Measurements from ENCODE around the gene NLRC3. TPM values are rescaled to one million over a fixed set of nuclear protein-coding genes. Genes with fewer than 3 reads are reported as not detected.

NLRC3 gene
- total RNA-seq, 3 donors from 2014 or later: 0.64 to 1.6 (median 1.3) TPM

DNA sequence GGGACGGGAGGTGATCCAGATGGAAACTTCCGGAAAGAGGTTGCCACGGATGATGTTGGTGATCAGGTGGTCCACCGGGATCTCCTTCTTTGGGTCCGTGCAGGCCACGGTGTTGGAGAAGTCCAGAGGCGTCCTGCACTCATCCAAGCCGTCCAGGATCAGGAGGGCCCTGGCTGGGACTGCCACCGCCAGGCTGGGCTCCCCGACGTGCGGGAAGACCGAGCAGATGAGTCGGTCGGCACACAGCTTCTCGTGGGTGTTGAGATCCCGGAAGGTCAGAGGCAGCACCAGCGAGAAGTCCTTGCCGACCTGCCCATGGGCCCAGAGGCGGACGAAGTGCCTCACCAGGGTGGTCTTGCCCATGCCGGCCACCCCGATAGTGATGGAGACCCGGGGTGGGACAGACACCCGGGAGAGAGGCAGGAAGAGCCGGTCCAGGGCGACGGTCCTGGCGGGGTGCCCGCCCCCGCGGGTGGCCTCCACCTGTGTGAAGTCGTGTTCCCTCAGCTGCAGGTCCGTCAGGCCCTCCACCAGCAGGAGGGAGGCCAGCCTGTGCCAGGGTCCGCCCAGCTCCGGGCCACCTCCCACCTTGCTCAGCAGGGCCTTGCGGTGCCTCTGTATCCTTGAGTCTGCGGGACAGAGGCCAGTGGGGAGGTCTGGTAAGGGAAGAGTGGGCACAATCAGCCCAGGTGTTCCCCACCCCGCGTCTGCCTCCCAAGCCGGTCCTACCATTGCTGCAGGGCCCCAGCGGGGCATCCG, 12.9 kb downstream of the NLRC3 start:
- intact Hi-C loops (cut with DNase I; ENCODE audit: low total_unique reads): no loop called here
- Histone ChIP-seq H3K4me3 (no peak overlapping the region), H3K27ac (no peak overlapping the region), H3K4me1 (no peaks in the 10 kb centered on the region), H3K9me3 (no peaks in the 10 kb centered on the region), H3K27me3 (no peaks in the 10 kb centered on the region), H3K36me3 (no peaks in the 10 kb centered on the region)
- TF ChIP-seq POLR2A (IDR thresholded peaks at IDR 0.05) (no peak), POLR2AphosphoS5 (IDR thresholded peaks at IDR 0.05) (no peak)
- TF ChIP-seq, protein P1, sequence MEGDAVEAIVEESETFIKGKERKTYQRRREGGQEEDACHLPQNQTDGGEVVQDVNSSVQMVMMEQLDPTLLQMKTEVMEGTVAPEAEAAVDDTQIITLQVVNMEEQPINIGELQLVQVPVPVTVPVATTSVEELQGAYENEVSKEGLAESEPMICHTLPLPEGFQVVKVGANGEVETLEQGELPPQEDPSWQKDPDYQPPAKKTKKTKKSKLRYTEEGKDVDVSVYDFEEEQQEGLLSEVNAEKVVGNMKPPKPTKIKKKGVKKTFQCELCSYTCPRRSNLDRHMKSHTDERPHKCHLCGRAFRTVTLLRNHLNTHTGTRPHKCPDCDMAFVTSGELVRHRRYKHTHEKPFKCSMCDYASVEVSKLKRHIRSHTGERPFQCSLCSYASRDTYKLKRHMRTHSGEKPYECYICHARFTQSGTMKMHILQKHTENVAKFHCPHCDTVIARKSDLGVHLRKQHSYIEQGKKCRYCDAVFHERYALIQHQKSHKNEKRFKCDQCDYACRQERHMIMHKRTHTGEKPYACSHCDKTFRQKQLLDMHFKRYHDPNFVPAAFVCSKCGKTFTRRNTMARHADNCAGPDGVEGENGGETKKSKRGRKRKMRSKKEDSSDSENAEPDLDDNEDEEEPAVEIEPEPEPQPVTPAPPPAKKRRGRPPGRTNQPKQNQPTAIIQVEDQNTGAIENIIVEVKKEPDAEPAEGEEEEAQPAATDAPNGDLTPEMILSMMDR (IDR thresholded peaks at IDR 0.05): no peak
- DNase-seq (ENCODE audit: low spot score in 2 of 2): no peak

DNA sequence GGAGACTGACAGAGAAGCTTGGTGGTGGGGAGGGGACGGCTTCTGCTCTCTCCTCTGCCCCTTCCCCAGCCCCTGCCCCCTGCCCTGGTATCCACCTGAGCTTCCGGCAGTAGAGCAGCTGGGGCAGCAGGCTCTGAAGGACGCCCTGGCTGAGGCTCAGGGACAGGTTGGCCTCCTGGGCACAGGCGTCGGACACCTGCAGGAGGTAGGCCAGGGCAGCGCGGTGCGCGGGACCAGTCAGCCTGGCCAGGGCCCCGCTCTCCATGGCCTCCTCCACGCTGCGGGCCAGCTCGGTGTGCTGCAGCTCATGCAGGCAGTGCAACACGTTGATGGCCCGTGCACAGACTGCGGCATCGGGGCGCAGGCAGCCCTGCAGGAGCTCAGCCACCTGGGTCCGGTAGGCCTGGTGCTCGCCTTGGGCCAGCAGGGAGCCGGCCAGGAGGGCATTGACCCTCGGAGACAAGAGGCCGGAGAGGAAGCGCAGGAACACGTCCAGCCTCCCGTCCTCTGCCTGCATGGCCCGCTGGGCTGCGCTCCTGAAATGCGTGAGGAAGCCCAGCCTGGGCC, 14.2 kb downstream of the NLRC3 start:
- Histone ChIP-seq H3K4me1 (no peaks in the 10 kb centered on the region), H3K9me3 (no peaks in the 10 kb centered on the region), H3K36me3 (no peaks in the 10 kb centered on the region), H3K27me3 (no peaks in the 10 kb centered on the region), H3K27ac (no peak overlapping the region), H3K4me3 (no peak overlapping the region)
- no peak for TF ChIP-seq POLR2A (IDR thresholded peaks at IDR 0.05)
- TF ChIP-seq, protein P1 (IDR thresholded peaks at IDR 0.05): no peak
- intact Hi-C loops (cut with DNase I; ENCODE audit: low total_unique reads): no loop called here
- DNase-seq (ENCODE audit: low spot score in 2 of 2): no peak

DNA sequence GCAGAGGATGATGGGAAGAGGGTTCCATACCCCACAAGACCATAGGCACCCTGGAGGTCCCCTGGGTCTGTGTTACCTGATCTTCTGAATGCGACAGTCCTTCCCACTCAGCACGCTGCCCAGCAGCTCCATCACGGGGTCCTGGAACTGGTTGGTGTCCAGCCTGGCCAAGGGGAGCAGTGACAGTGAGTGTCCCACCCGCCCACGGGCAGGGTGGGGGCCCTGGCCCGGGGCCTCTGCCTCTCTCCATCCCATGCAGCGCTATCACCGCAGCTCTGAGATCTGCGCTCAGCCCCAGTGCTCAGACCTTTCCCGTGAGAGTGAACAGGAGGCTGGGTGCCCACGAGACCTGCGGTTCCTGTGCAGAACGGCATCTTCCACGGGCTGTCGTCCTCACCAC, 15.6 kb downstream of the NLRC3 start:
- Histone ChIP-seq H3K36me3 (no peaks in the 10 kb centered on the region), H3K4me3 (no peak overlapping the region), H3K27ac (no peak overlapping the region), H3K9me3 (no peaks in the 10 kb centered on the region), H3K4me1 (no peaks in the 10 kb centered on the region), H3K27me3 (no peaks in the 10 kb centered on the region)
- no peak for DNase-seq (ENCODE audit: low spot score in 2 of 2)
- intact Hi-C loops (cut with DNase I; ENCODE audit: low total_unique reads): no loop called here
- TF ChIP-seq, protein P1 (IDR thresholded peaks at IDR 0.05): no peak
- TF ChIP-seq POLR2AphosphoS5 (IDR thresholded peaks at IDR 0.05): no peak
- TF ChIP-seq POLR2A (IDR thresholded peaks at IDR 0.05): no peak

DNA sequence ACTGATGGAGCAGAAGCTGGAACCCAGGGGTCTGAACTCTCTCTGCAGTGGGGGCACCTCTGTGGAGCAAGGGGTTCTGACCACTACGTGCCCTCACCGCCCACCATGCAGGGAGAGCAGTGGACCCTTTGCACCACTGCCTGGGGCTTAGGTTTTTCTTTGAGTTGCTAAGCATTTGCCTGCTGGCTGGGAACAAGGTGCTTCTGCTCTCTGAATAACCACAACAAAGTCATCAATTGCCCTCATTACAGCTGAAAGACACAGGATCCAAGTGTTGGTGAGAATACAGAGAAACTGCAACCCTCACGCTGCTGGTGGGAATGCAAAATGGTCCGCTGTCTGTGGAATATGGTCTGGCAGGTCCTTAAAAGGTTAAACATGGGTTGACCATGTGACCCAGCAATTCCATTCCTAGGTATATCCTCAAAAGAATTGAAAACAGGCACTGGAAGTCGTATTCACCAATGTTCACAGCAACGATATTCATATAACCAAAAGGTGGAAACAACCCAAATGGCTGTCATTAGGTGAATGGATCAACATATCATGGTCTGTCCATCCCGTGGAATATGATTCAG, 22.8 kb downstream of the NLRC3 start:
- Histone ChIP-seq H3K27ac (no peak overlapping the region), H3K27me3 (no peaks in the 10 kb centered on the region), H3K4me1 (no peaks in the 10 kb centered on the region), H3K4me3 (no peak overlapping the region), H3K36me3 (no peaks in the 10 kb centered on the region), H3K9me3 (no peaks in the 10 kb centered on the region)
- DNase-seq (ENCODE audit: low spot score in 2 of 2): no peak
- intact Hi-C loops (cut with DNase I; ENCODE audit: low total_unique reads): no loop called here
- no peak for TF ChIP-seq POLR2AphosphoS5 (IDR thresholded peaks at IDR 0.05)
- TF ChIP-seq, protein P1 (IDR thresholded peaks at IDR 0.05): no peak
- TF ChIP-seq POLR2A (IDR thresholded peaks at IDR 0.05): no peak

Data from breast epithelium (tissue), 4 donors.